H1 (cell line): ENCODE measurements around the gene DDB1. TPM values are rescaled to one million over a fixed set of nuclear protein-coding genes. Genes with fewer than 3 reads are reported as not detected.

Experiments
- CTCF ChIA-PET: fragments of 300-600 bp; sonication (Branson Sonifier 250); formaldehyde crosslinking; loops from one replicate; lab custom pipeline; 2021; ENCODE audit not compliant: partially characterized antibody; lab: Charles Lee
- POLR2A ChIA-PET: fragments of 300-600 bp; sonication (Branson Sonifier 250); formaldehyde crosslinking; loops from one replicate; lab custom pipeline; 2021; ENCODE audit warnings: inconsistent platforms; ENCODE audit not compliant: partially characterized antibody; lab: Charles Lee
- DNase-seq, 2 experiments: peaks; one replicate each; pipeline versions ENCODE4 v3.0.0 to v3.0.0-alpha.2; 2010 to 2022; ENCODE audit warnings: low spot score in 2 of 2, low read depth in 1 of 2, mixed read lengths in 1 of 2
- FAIRE-seq: peaks from 2 replicates; lab custom pipeline; 2011; peaks lifted over from hg19 to GRCh38; lab: Jason Lieb, UNC
- H2AFZ ChIP-seq: 2 replicates; pipeline ENCODE4 v1.8.1; 2012; ENCODE audit warnings: low read length, inconsistent platforms
- H2AK5ac ChIP-seq: 2 replicates; pipeline ENCODE4 v1.6.1; 2013; ENCODE audit warnings: low read depth, low read length
- H2BK120ac ChIP-seq: replicated peaks from 2 replicates; pipeline ENCODE3; 2013; ENCODE audit warnings: low read depth, low read length, inconsistent platforms
- H2BK12ac ChIP-seq: 2 replicates; pipeline ENCODE4 v1.6.1; 2013; ENCODE audit warnings: low read depth, low read length
- H2BK15ac ChIP-seq: 2 replicates; pipeline ENCODE4 v1.6.1; 2013; ENCODE audit warnings: low read length
- H2BK20ac ChIP-seq: 2 replicates; pipeline ENCODE4 v1.6.1; 2013; ENCODE audit warnings: low read length
- H2BK5ac ChIP-seq: 2 replicates; pipeline ENCODE4 v1.6.1; 2013; ENCODE audit warnings: low read depth, low read length
- H3K14ac ChIP-seq: 2 replicates; pipeline ENCODE4 v1.6.1; 2013; ENCODE audit warnings: inconsistent platforms; ENCODE audit not compliant: insufficient read length
- H3K18ac ChIP-seq: 2 replicates; pipeline ENCODE4 v1.6.1; 2013; ENCODE audit warnings: low read length; ENCODE audit errors: extremely low read depth
- H3K23ac ChIP-seq: 2 replicates; pipeline ENCODE4 v1.6.1; 2013; ENCODE audit warnings: inconsistent platforms; ENCODE audit not compliant: insufficient read length
- H3K23me2 ChIP-seq: 2 replicates; pipeline ENCODE4 v1.6.1; 2013; ENCODE audit warnings: low read depth, low read length
- H3K27ac ChIP-seq: 2 replicates; pipeline ENCODE4 v1.6.1; 2011; ENCODE audit warnings: low read depth, low read length, inconsistent platforms
- H3K27me3 ChIP-seq, 4 experiments: replicated peaks in 1 of 4; 1 replicate in 1 of 4; 2 replicates in 3 of 4; pipeline versions ENCODE4 v1.6.1 to v1.8.1; 2011 to 2013; ENCODE audit warnings: low read length in 3 of 4, mild to moderate bottlenecking in 3 of 4, inconsistent platforms in 2 of 4, mixed read lengths in 2 of 4, moderate library complexity in 1 of 4; ENCODE audit not compliant: control insufficient read depth in 3 of 4, insufficient read depth in 3 of 4; ENCODE audit errors: extremely low read depth in 1 of 4
- H3K36me3 ChIP-seq, 4 experiments: 2 replicates each; pipeline versions ENCODE4 v1.6.1 to v1.8.1; 2011 to 2013; ENCODE audit warnings: mild to moderate bottlenecking in 4 of 4, low read length in 3 of 4, moderate library complexity in 2 of 4, control low read depth in 1 of 4, inconsistent platforms in 1 of 4; ENCODE audit not compliant: insufficient read depth in 4 of 4, control insufficient read depth in 2 of 4
- H3K4ac ChIP-seq: replicated peaks from 2 replicates; pipeline ENCODE3; 2013; ENCODE audit warnings: low read length, low read depth, mixed read lengths, inconsistent platforms; ENCODE audit not compliant: insufficient read length
- H3K4me1 ChIP-seq, 4 experiments: replicated peaks in 1 of 4; 1 replicate in 1 of 4; 2 replicates in 3 of 4; pipeline versions ENCODE4 v1.6.1 to v1.8.1; 2011 to 2013; ENCODE audit warnings: low read length in 3 of 4, inconsistent platforms in 2 of 4, mixed read lengths in 1 of 4; ENCODE audit not compliant: insufficient read depth in 4 of 4, control insufficient read depth in 3 of 4
- H3K4me2 ChIP-seq, 2 experiments: 2 replicates each; pipeline versions ENCODE4 v1.6.1 to v1.8.1; 2011 to 2013; ENCODE audit warnings: low read depth in 2 of 2, low read length in 2 of 2, control low read depth in 1 of 2, inconsistent platforms in 1 of 2, mild to moderate bottlenecking in 1 of 2; ENCODE audit not compliant: insufficient read depth in 1 of 2
- H3K4me3 ChIP-seq, 4 experiments: fragments of 200-600, 300-600 bp in 1 of 4; sonication (generic), shearing (Covaris generic), sonication (Bioruptor Twin) in 1 of 4; 2 replicates each; pipeline versions ENCODE4 v1.5.1 to v1.8.1; 2011 to 2016; ENCODE audit warnings: low read length in 4 of 4, low read depth in 3 of 4, control low read depth in 2 of 4, inconsistent platforms in 2 of 4, mild to moderate bottlenecking in 2 of 4, mixed read lengths in 1 of 4, moderate library complexity in 1 of 4; ENCODE audit not compliant: insufficient read depth in 2 of 4; ENCODE audit errors: extremely low read depth in 1 of 4
- H3K56ac ChIP-seq: replicated peaks from 2 replicates; pipeline ENCODE3; 2013; ENCODE audit warnings: low read depth, mild to moderate bottlenecking, mixed read lengths, low read length, inconsistent platforms; ENCODE audit not compliant: insufficient read length
- H3K79me1 ChIP-seq: 2 replicates; pipeline ENCODE4 v1.6.1; 2013; ENCODE audit warnings: low read depth, low read length, control low read depth
- H3K79me2 ChIP-seq, 2 experiments: 2 replicates each; pipeline versions ENCODE4 v1.6.1 to v1.8.1; 2012 to 2013; ENCODE audit warnings: low read length in 2 of 2, mild to moderate bottlenecking in 2 of 2, inconsistent platforms in 1 of 2; ENCODE audit not compliant: insufficient read depth in 2 of 2, control insufficient read depth in 1 of 2
- H3K9ac ChIP-seq, 4 experiments: replicated peaks in 1 of 4; 1 replicate in 1 of 4; 2 replicates in 3 of 4; pipeline versions ENCODE4 v1.6.1 to v1.8.1; 2011 to 2013; ENCODE audit warnings: low read depth in 3 of 4, low read length in 3 of 4, control low read depth in 2 of 4, mild to moderate bottlenecking in 2 of 4, moderate library complexity in 2 of 4, inconsistent platforms in 1 of 4; ENCODE audit errors: extremely low read depth in 1 of 4
- H3K9me3 ChIP-seq, 2 experiments: 2 replicates each; pipeline versions ENCODE4 v1.6.1 to v1.8.1; 2012 to 2013; ENCODE audit warnings: mild to moderate bottlenecking in 2 of 2, moderate library complexity in 2 of 2, control low read depth in 1 of 2, inconsistent platforms in 1 of 2, low read depth in 1 of 2, low read length in 1 of 2, mixed read lengths in 1 of 2; ENCODE audit not compliant: insufficient read depth in 2 of 2
- H4K20me1 ChIP-seq, 2 experiments: replicated peaks in 1 of 2; 2 replicates each; pipeline versions ENCODE3 to v1.8.1; 2011 to 2013; ENCODE audit warnings: inconsistent platforms in 2 of 2, low read length in 2 of 2, mild to moderate bottlenecking in 1 of 2; ENCODE audit not compliant: insufficient read depth in 2 of 2, control insufficient read depth in 1 of 2
- H4K5ac ChIP-seq: 2 replicates; pipeline ENCODE4 v1.6.1; 2013; ENCODE audit warnings: low read length, low read depth, mixed read lengths, inconsistent platforms; ENCODE audit not compliant: insufficient read length
- H4K8ac ChIP-seq: 2 replicates; pipeline ENCODE4 v1.8.0; 2013; ENCODE audit warnings: mild to moderate bottlenecking, moderate library complexity, low read length, inconsistent platforms; ENCODE audit not compliant: insufficient read depth; ENCODE audit errors: extremely low read depth
- H4K91ac ChIP-seq: replicated peaks from 2 replicates; pipeline ENCODE3; 2013; ENCODE audit warnings: low read length, mixed read lengths, inconsistent platforms; ENCODE audit not compliant: insufficient read length
- ATF3 ChIP-seq: IDR thresholded peaks from 2 replicates; pipeline ENCODE4 v1.6.1; 2011; ENCODE audit warnings: low read depth, mild to moderate bottlenecking, low read length; ENCODE audit not compliant: insufficient read depth
- CEBPB ChIP-seq: IDR thresholded peaks from 2 replicates; pipeline ENCODE4 v1.6.1; 2012; ENCODE audit warnings: low read depth, low read length
- RAD21 ChIP-seq, 2 experiments: IDR thresholded peaks in 1 of 2; conservative IDR thresholded peaks in 1 of 2; 2 replicates each; pipeline ENCODE4 v1.6.1; 2011; ENCODE audit warnings: low read depth in 2 of 2, low read length in 2 of 2, improper control_type of control experiment in 1 of 2, inconsistent platforms in 1 of 2, mild to moderate bottlenecking in 1 of 2, moderate library complexity in 1 of 2
- SIRT6 ChIP-seq: IDR thresholded peaks from one replicate; pipeline ENCODE4 v1.7.1; 2012; ENCODE audit warnings: low read length, inconsistent platforms
- SP4 ChIP-seq: IDR thresholded peaks from 2 replicates; pipeline ENCODE4 v1.6.1; 2012; ENCODE audit warnings: low read length, inconsistent platforms
- WGBS, 2 experiments: shearing (Covaris generic) in 1 of 2; methylation state at CpG; one replicate each; pipeline versions ENCODE4 v1.1.6 to v1.1.7; 2013 to 2015; ENCODE audit warnings: low lambda C conversion rate in 2 of 2, mixed read lengths in 2 of 2, inconsistent platforms in 1 of 2, low coverage in 1 of 2, missing lambda C conversion rate in 1 of 2; ENCODE audit not compliant: insufficient replicate concordance in 2 of 2, insufficient coverage in 1 of 2, insufficient read length in 1 of 2; ENCODE audit errors: extremely low coverage in 1 of 2, missing lambda C conversion rate in 1 of 2; 5-methylcytosine and 5-hydroxymethylcytosine counted together
- polyA plus RNA-seq, 7 experiments: library from polyadenylated mRNA; depleted of rRNA in 3 of 7; stranded (reverse) in 5 of 7; unstranded in 2 of 7; fragments of >200 nt in 5 of 7; fragments of 200-250 nt in 2 of 7; gene quantifications; 1 replicate in 5 of 7; 2 replicates in 1 of 7; 4 replicates in 1 of 7; pipeline versions ENCODE4 v1.2.1 to v1.2.3, GENCODE V29; 2011 to 2013; ENCODE audit warnings: missing spikeins in 2 of 7, mixed read lengths in 2 of 7
- total RNA-seq: library from RNA; stranded (reverse); fragmentation: NEBNext Ultra II Directional; extraction: Animal tissue kit (Norgen Biotek cat#: 25700); gene quantifications from 2 replicates; pipeline ENCODE4 v1.2.1, GENCODE V29; 2021

The DDB1 gene
- total and polyA plus RNA-seq, 2 of the 8 experiments (the other 6 are each of a cell fraction or from before 2014, with no cell fraction given): 275 to 306 TPM

GRCh38 chr11:61283613-61284012 lies 49.3 kb downstream of the DDB1 start:
- H3K56ac ChIP-seq: no peak overlapping the region
- no peak for DNase-seq
- peaks cover 0 to 11% (median 4%) of the 10 kb centered on the region in 4 experiments; a peak in 4 of 8 replicates for H3K36me3 ChIP-seq
- H4K8ac ChIP-seq: no peak overlapping the region
- H2BK12ac ChIP-seq: no peak overlapping the region
- no peak overlapping the region for H4K5ac ChIP-seq
- peaks cover 0 to 5% (median under 1%) of the 10 kb centered on the region in 4 experiments; a peak in 4 of 7 replicates for H3K27me3 ChIP-seq
- no peak overlapping the region for H3K9ac ChIP-seq
- no peak overlapping the region for H2BK20ac ChIP-seq
- H2BK5ac ChIP-seq: no peak overlapping the region
- H4K91ac ChIP-seq: no peak overlapping the region
- H3K4ac ChIP-seq: no peak overlapping the region
- ChIA-PET CTCF (interaction anchor here (1.2 kb wide), 1 partner anchor 101 kb away, joined by 3 read pairs; no protein-coding TSS in a partner anchor), POLR2A (interaction anchor here (2.7 to 4.5 kb wide), 2 partner anchors 9 to 11 kb away, joined by 7 to 54 read pairs; partner anchors contain the start of gene VWCE)
- H2BK15ac ChIP-seq: no peak overlapping the region
- no peaks in the 10 kb centered on the region; a peak in 1 of 4 replicates for H3K9me3 ChIP-seq
- H3K14ac ChIP-seq: no peak overlapping the region
- peaks cover 4 to 5% of the 10 kb centered on the region in 2 experiments for H4K20me1 ChIP-seq
- no peaks in the 10 kb centered on the region for H3K23me2 ChIP-seq
- no peaks in the 10 kb centered on the region for H3K79me2 ChIP-seq
- H3K4me2 ChIP-seq: no peak overlapping the region
- no peaks in the 10 kb centered on the region for H3K79me1 ChIP-seq
- H3K4me3 ChIP-seq: no peak overlapping the region
- no peak overlapping the region for H2AFZ ChIP-seq
- peaks cover 0 to 8% (median 5%) of the 10 kb centered on the region in 4 experiments; a peak in 4 of 7 replicates for H3K4me1 ChIP-seq
- no peak overlapping the region for H3K18ac ChIP-seq
- WGBS, 2 experiments: 84% methylated on average over 4 of the region's 4 CpGs; no CpG with 5 or more reads in 1 of the 2 experiments
- H2BK120ac ChIP-seq: no peak overlapping the region
- H2AK5ac ChIP-seq: no peak overlapping the region
- H3K27ac ChIP-seq: no peak overlapping the region
- H3K23ac ChIP-seq: no peak overlapping the region
- FAIRE-seq: no peak
- TF ChIP-seq ATF3 (no peak), CEBPB (no peak), RAD21 (IDR thresholded peaks at IDR 0.05 in 1 of 2, conservative IDR thresholded peaks at IDR 0.05 in 1 of 2; ENCODE audit: low read depth in 2 of 2, low read length in 2 of 2) (no peak), SP4 (no peak), SIRT6 (no peak)
